Measurements from ENCODE around the gene ASB13.

Gene ASB13

DNA sequence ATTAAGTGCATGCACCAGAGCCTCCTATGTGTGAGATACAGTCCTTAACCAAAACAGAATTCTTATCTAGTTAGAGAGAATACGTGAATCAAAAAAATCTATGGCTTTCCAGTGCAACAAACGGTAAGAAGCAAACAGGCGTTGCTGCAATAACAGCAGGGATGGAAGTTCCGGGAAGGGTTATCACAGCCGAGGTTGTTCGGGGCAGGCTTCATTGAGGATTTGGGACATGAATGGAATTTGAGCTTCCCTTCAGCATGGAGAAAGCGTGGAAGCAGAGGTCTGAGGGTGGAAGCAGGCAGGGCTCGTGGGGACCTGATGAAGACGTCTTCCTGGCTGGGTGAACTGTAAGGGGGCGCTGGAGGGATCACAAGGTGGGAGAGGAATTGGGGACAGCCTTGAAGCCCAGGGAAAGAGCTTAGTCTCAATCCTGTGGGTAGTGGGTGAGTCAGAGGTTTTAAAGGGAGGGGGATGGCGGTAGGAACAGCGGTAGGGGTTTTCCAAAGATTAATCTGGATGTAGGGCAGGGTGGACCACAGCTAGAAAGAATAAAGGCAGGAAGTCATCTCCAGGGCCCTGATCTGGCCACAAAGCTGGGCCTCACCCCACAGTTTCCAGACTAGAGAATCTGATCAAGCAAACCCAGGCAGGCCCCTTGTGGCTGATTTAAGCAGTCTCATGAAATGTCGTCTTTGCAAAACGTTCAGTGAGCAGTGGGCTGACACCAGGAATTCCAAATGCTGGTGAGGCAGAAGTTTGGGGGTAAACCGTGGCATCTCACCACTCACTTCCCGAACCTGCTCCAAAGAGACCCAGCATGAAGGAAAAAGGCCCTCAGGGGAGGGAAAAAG lies 76.5 kb downstream of the ASB13 start:
- Histone ChIP-seq H3K36me3 (ENCODE audit: insufficient read depth, low read length) (no peaks in the 10 kb centered on the region), H3K9me3 (ENCODE audit: low read length) (no peaks in the 10 kb centered on the region), H3K4me3 (ENCODE audit: low read length) (no peak overlapping the region), H2AFZ (ENCODE audit: low read depth, low read length) (no peak overlapping the region), H3K27me3 (ENCODE audit: insufficient read depth, low read length) (no peaks in the 10 kb centered on the region), H3K4me1 (ENCODE audit: insufficient read depth, low read length) (peaks cover 28% of the 10 kb centered on the region)

DNA sequence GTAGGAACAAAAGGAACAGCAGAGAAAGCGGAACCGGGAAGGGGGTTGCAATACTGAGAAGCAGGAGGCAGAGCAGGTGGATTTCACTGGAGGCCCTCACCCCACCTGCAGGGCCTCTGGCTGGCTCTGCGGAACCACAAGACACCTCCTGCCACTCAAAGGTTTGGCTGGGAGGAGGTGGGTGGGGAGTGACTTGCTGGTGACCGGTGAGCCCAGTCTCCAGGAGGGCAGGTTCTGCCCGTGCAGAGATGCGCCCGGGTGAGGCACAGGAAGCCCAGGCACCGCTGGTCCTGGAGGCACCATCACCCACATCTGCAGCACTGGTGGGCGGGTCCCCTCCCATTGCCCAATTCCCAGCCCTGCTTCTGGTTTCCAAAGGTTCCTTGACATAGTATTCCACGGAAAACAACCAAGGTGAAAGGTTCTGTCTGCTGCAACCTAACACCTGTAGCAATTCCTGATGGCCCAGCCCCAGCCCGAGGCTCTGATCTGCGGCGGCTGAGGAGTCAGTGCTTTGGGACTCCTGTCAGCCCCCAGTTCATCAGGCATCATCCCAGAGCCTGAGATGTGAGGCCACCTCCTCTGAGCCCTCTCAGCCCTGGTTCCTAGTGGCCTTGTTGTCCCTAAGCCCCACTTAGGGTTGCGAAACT lies 77.3 kb downstream of the ASB13 start:
- Histone ChIP-seq H3K36me3 (ENCODE audit: insufficient read depth, low read length) (no peaks in the 10 kb centered on the region), H3K4me3 (ENCODE audit: low read length) (no peak overlapping the region), H3K27me3 (ENCODE audit: insufficient read depth, low read length) (no peaks in the 10 kb centered on the region), H2AFZ (ENCODE audit: low read depth, low read length) (no peak overlapping the region), H3K9me3 (ENCODE audit: low read length) (no peaks in the 10 kb centered on the region), H3K4me1 (ENCODE audit: insufficient read depth, low read length) (peaks cover 20% of the 10 kb centered on the region)
